Vagina (tissue), 2 donors: ENCODE measurements around the gene C1orf94.

Experiments used
- CTCF ChIP-seq, 3 experiments: fragments of 450-650 bp in 2 of 3; fragments of 200-600 bp in 1 of 3; sonication (generic) in 1 of 3; IDR thresholded peaks; one replicate each; pipeline ENCODE4 v1.5.1; 2017 to 2019; ENCODE audit warnings: antibody characterized with exemption in 3 of 3, mild to moderate bottlenecking in 2 of 3, moderate library complexity in 2 of 3
- POLR2A ChIP-seq, 2 donors: fragments of 450-650 bp; IDR thresholded peaks; one replicate each; pipeline ENCODE4 v1.6.1; 2017; ENCODE audit warnings: antibody characterized with exemption in 2 of 2, mild to moderate bottlenecking in 2 of 2, moderate library complexity in 2 of 2
- POLR2AphosphoS5 ChIP-seq, 2 donors: sonication (generic); formaldehyde crosslinking; IDR thresholded peaks; one replicate each; pipeline ENCODE4 v1.9.0; 2017; ENCODE audit warnings: antibody characterized with exemption in 2 of 2, mild to moderate bottlenecking in 2 of 2, low read depth in 1 of 2; ENCODE audit not compliant: insufficient read depth in 1 of 2

GRCh38 chr1:34212673-34213072 lies 36.0 kb downstream of the C1orf94 start:
- TF ChIP-seq CTCF (IDR thresholded peaks at IDR 0.05) (no peak), POLR2AphosphoS5 (IDR thresholded peaks at IDR 0.05; ENCODE audit: insufficient read depth in 1 of 2, low read depth in 1 of 2) (no peak), POLR2A (IDR thresholded peaks at IDR 0.05) (no peak)
